ENCODE results near the gene ERF.
"Not testable (repeated sequence)": the region's sequence is repeated elsewhere in the genome, so short reads cannot be mapped to it uniquely, and the experiment has no call there.

ERF gene

GRCh38 chr19:42266928-42267603 is 12.1 kb upstream of the ERF start:
- H3K9me3 ChIP-seq (ENCODE audit: control insufficient read depth, insufficient read depth, low read length); H3K9ac ChIP-seq (ENCODE audit: low read depth, low read length); H3K36me3 ChIP-seq (ENCODE audit: insufficient read depth, low read length): not testable (repeated sequence)
- H3K4me1 ChIP-seq (ENCODE audit: insufficient read depth, low read length) = peaks cover 19% of the 10 kb centered on the region

- not testable (repeated sequence) for H3K36me3 ChIP-seq (ENCODE audit: insufficient read depth, low read length); H3K9me3 ChIP-seq (ENCODE audit: control insufficient read depth, insufficient read depth, low read length); H3K9ac ChIP-seq (ENCODE audit: low read depth, low read length)
- peaks cover 15% of the 10 kb centered on the region for H3K4me1 ChIP-seq (ENCODE audit: insufficient read depth, low read length)
These were observed 11.2 kb upstream of the ERF start for GRCh38 chr19:42266105-42266504.

- H3K9me3 ChIP-seq (ENCODE audit: control insufficient read depth, insufficient read depth, low read length) = no peaks in the 10 kb centered on the region
- H3K9ac ChIP-seq (ENCODE audit: low read depth, low read length) = no peak overlapping the region
- no peaks in the 10 kb centered on the region for H3K36me3 ChIP-seq (ENCODE audit: insufficient read depth, low read length)
- H3K4me1 ChIP-seq (ENCODE audit: insufficient read depth, low read length) = no peaks in the 10 kb centered on the region
These were observed 6.8 kb upstream of the ERF start for GRCh38 chr19:42261763-42262162.

- not testable (repeated sequence) for H3K9me3 ChIP-seq (ENCODE audit: control insufficient read depth, insufficient read depth, low read length); H3K36me3 ChIP-seq (ENCODE audit: insufficient read depth, low read length); H3K4me1 ChIP-seq (ENCODE audit: insufficient read depth, low read length); H3K9ac ChIP-seq (ENCODE audit: low read depth, low read length)
These were observed 2.9 kb upstream of the ERF start for GRCh38 chr19:42257842-42258241.

GRCh38 chr19:42255766-42256745 is 1.1 kb upstream of the ERF start:
- Histone ChIP-seq H3K9me3 (ENCODE audit: control insufficient read depth, insufficient read depth, low read length) (no peaks in the 10 kb centered on the region), H3K9ac (ENCODE audit: low read depth, low read length) (peak overlapping the region; percentile 59; the same call in 1 of the 2 replicates), H3K4me1 (ENCODE audit: insufficient read depth, low read length) (peaks cover 15% of the 10 kb centered on the region), H3K36me3 (ENCODE audit: insufficient read depth, low read length) (no peaks in the 10 kb centered on the region)

- 0 out of 2 replicates have a peak, but pooled peaks cover 4% of the 10 kb centered on the region for H3K36me3 ChIP-seq (ENCODE audit: insufficient read depth, low read length)
- no peaks in the 10 kb centered on the region for H3K9me3 ChIP-seq (ENCODE audit: control insufficient read depth, insufficient read depth, low read length)
- peaks cover 21% of the 10 kb centered on the region for H3K4me1 ChIP-seq (ENCODE audit: insufficient read depth, low read length)
- H3K9ac ChIP-seq (ENCODE audit: low read depth, low read length) = peak overlapping the region; percentile 80
These were observed 659 bp downstream of the ERF start for GRCh38 chr19:42254089-42254849.

GRCh38 chr19:42253245-42254088 is 1.5 kb downstream of the ERF start:
- Histone ChIP-seq H3K4me1 (ENCODE audit: insufficient read depth, low read length) (peaks cover 21% of the 10 kb centered on the region), H3K9me3 (ENCODE audit: control insufficient read depth, insufficient read depth, low read length) (no peaks in the 10 kb centered on the region), H3K36me3 (ENCODE audit: insufficient read depth, low read length) (0 out of 2 replicates have a peak, but pooled peaks cover 4% of the 10 kb centered on the region), H3K9ac (ENCODE audit: low read depth, low read length) (peak overlapping the region; percentile 80)

GRCh38 chr19:42252365-42253244 is 2.3 kb downstream of the ERF start:
- H3K9ac ChIP-seq (ENCODE audit: low read depth, low read length) = peak overlapping the region; percentile 79
- no peaks in the 10 kb centered on the region for H3K9me3 ChIP-seq (ENCODE audit: control insufficient read depth, insufficient read depth, low read length)
- peaks cover 21% of the 10 kb centered on the region for H3K4me1 ChIP-seq (ENCODE audit: insufficient read depth, low read length)
- 0 out of 2 replicates have a peak, but pooled peaks cover 4% of the 10 kb centered on the region for H3K36me3 ChIP-seq (ENCODE audit: insufficient read depth, low read length)

GRCh38 chr19:42251572-42252358 is 3.2 kb downstream of the ERF start:
- Histone ChIP-seq H3K4me1 (ENCODE audit: insufficient read depth, low read length) (peaks cover 25% of the 10 kb centered on the region), H3K36me3 (ENCODE audit: insufficient read depth, low read length) (0 out of 2 replicates have a peak, but pooled peaks cover 4% of the 10 kb centered on the region), H3K9me3 (ENCODE audit: control insufficient read depth, insufficient read depth, low read length) (no peaks in the 10 kb centered on the region), H3K9ac (ENCODE audit: low read depth, low read length) (no peak overlapping the region)

- Histone ChIP-seq H3K36me3 (ENCODE audit: insufficient read depth, low read length) (0 out of 2 replicates have a peak, but pooled peaks cover 4% of the 10 kb centered on the region), H3K9me3 (ENCODE audit: control insufficient read depth, insufficient read depth, low read length) (no peaks in the 10 kb centered on the region), H3K4me1 (ENCODE audit: insufficient read depth, low read length) (peaks cover 31% of the 10 kb centered on the region), H3K9ac (ENCODE audit: low read depth, low read length) (no peak overlapping the region)
These were observed 4.0 kb downstream of the ERF start for GRCh38 chr19:42250666-42251531.

GRCh38 chr19:42250183-42250665 is 4.7 kb downstream of the ERF start:
- Histone ChIP-seq H3K4me1 (ENCODE audit: insufficient read depth, low read length) (peaks cover 31% of the 10 kb centered on the region), H3K9me3 (ENCODE audit: control insufficient read depth, insufficient read depth, low read length) (no peaks in the 10 kb centered on the region), H3K36me3 (ENCODE audit: insufficient read depth, low read length) (0 out of 2 replicates have a peak, but pooled peaks cover 4% of the 10 kb centered on the region), H3K9ac (ENCODE audit: low read depth, low read length) (no peak overlapping the region)

Data from ES-I3 (cell line).